K562 (cell line): ENCODE data around the gene KTI12. TPM values are rescaled to one million over a fixed set of nuclear protein-coding genes. Genes with fewer than 3 reads are reported as not detected.
A peak's percentile ranks its signal among the peaks of the same experiment; 100 is the strongest.

Experiments used
- ARHGAP35 ChIP-seq: fragments of 450-650 bp; IDR thresholded peaks from 2 replicates; pipeline ENCODE4 v1.6.1; 2018; ENCODE audit not compliant: partially characterized antibody
- CBX3 ChIP-seq, 2 experiments: IDR thresholded peaks; 1 replicate in 1 of 2; 2 replicates in 1 of 2; pipeline ENCODE4 v1.6.1; 2012; ENCODE audit warnings: inconsistent platforms in 2 of 2, low read length in 2 of 2, borderline replicate concordance in 1 of 2, control low read depth in 1 of 2
- HNRNPL ChIP-seq: fragments of 200-400 bp; formaldehyde crosslinking; IDR thresholded peaks from 2 replicates; pipeline ENCODE4 v1.6.1; 2017; ENCODE audit warnings: low read depth, mild to moderate bottlenecking, low read length
- IRF2 ChIP-seq: sonication (generic); formaldehyde crosslinking; IDR thresholded peaks from 2 replicates; pipeline ENCODE4 v1.8.1; 2022; ENCODE audit warnings: mild to moderate bottlenecking, missing genetic modification reagents
- JUND ChIP-seq, 2 experiments: IDR thresholded peaks; 2 replicates in 1 of 2; 3 replicates in 1 of 2; pipeline ENCODE4 v1.6.1; 2011; ENCODE audit warnings: borderline replicate concordance in 2 of 2, low read depth in 2 of 2, low read length in 2 of 2, improper control_type of control experiment in 1 of 2, missing biosample characterization in 1 of 2, missing genetic modification characterization in 1 of 2, missing genetic modification reagents in 1 of 2
- NCOA6 ChIP-seq: fragments of 450-650 bp; IDR thresholded peaks from 2 replicates; pipeline ENCODE4 v1.6.1; 2017; ENCODE audit warnings: mild to moderate bottlenecking
- NONO ChIP-seq, 2 experiments: fragments of 200-400 bp in 1 of 2; fragments of 450-650 bp in 1 of 2; formaldehyde crosslinking in 1 of 2; IDR thresholded peaks; 2 replicates each; pipeline ENCODE4 v1.6.1; 2017; ENCODE audit warnings: low read depth in 2 of 2, mild to moderate bottlenecking in 2 of 2, moderate library complexity in 2 of 2, low read length in 1 of 2
- NRF1 ChIP-seq, 2 experiments: fragments of 450-650 bp; IDR thresholded peaks in 1 of 2; conservative IDR thresholded peaks in 1 of 2; 2 replicates each; pipeline ENCODE4 v1.6.1; 2014; ENCODE audit warnings: mild to moderate bottlenecking in 2 of 2
- SLC30A9 ChIP-seq: fragments of 250-450 bp; sonication (Bioruptor Pico); IDR thresholded peaks from 2 replicates; pipeline ENCODE4 v1.8.0; 2022; ENCODE audit warnings: mild to moderate bottlenecking, moderate library complexity
- TEAD1 ChIP-seq, 2 experiments: fragments of 450-650 bp in 1 of 2; sonication (generic) in 1 of 2; formaldehyde crosslinking; IDR thresholded peaks; 2 replicates each; pipeline versions ENCODE4 v1.4.0 to v1.8.0; 2020 to 2022; ENCODE audit warnings: mild to moderate bottlenecking in 2 of 2, missing genetic modification reagents in 1 of 2
- ZNF212 ChIP-seq: fragments of 450-650 bp; formaldehyde crosslinking; IDR thresholded peaks from 2 replicates; pipeline ENCODE4 v1.4.0; 2020; ENCODE audit warnings: mild to moderate bottlenecking
- ZNF263 ChIP-seq: sonication (generic); formaldehyde crosslinking; IDR thresholded peaks from 2 replicates; pipeline ENCODE4 v1.8.0; 2022; ENCODE audit warnings: mild to moderate bottlenecking, missing genetic modification reagents, borderline replicate concordance
- ZNF354B ChIP-seq: fragments of 250-450 bp; sonication (Bioruptor Pico); IDR thresholded peaks from 2 replicates; pipeline ENCODE4 v1.4.0; 2020
- polyA plus RNA-seq, 8 experiments: library from polyadenylated mRNA; depleted of rRNA in 4 of 8; stranded (reverse) in 5 of 8; unstranded in 3 of 8; fragments of >200 nt; fragmentation: Nextera tagmentation in 2 of 8; fragmentation: Illumina TruSeq in 1 of 8; extraction: Ambion mirVana in 2 of 8; extraction: Trizol in 1 of 8; gene quantifications; 2 replicates each; pipeline versions ENCODE4 v1.2.1 to v1.2.3, GENCODE V29; 2011 to 2014; ENCODE audit warnings: inconsistent platforms in 1 of 8, missing spikeins in 1 of 8
- total RNA-seq, 7 experiments: library from RNA; depleted of rRNA in 6 of 7; stranded (reverse); fragments of >200 nt in 6 of 7; fragmentation: Illumina TruSeq in 2 of 7; extraction: Trizol in 2 of 7; gene quantifications; 2 replicates each; pipeline versions ENCODE4 v1.2.1 to v1.2.3, GENCODE V29; 2011 to 2021; ENCODE audit warnings: low replicate concordance in 1 of 7
- TF ChIP-seq, protein P1 (sequence below): fragments of 250-450 bp; sonication (Bioruptor Pico); IDR thresholded peaks from 2 replicates; pipeline ENCODE4 v1.5.0; 2020; ENCODE audit warnings: mild to moderate bottlenecking, borderline replicate concordance
- TF ChIP-seq, protein P2 (sequence below): fragments of 200-400 bp; formaldehyde crosslinking; IDR thresholded peaks from 2 replicates; pipeline ENCODE4 v1.6.1; 2017; ENCODE audit warnings: mild to moderate bottlenecking, low read depth, low read length, moderate library complexity
- TF ChIP-seq, protein P3 (sequence below): sonication (generic); formaldehyde crosslinking; IDR thresholded peaks from 2 replicates; pipeline ENCODE4 v1.8.1; 2023; ENCODE audit warnings: missing genetic modification reagents, mild to moderate bottlenecking, borderline replicate concordance
- TF ChIP-seq, protein P4 (sequence below): fragments of 450-650 bp; formaldehyde crosslinking; IDR thresholded peaks from 2 replicates; pipeline ENCODE4 v1.4.0; 2020; ENCODE audit warnings: mild to moderate bottlenecking, moderate library complexity

KTI12 gene
- total and polyA plus RNA-seq, 9 of the 15 experiments (the other 6 are each of a cell fraction or from before 2014, with no cell fraction given): 3.1 to 22.8 (median 11.6) TPM

DNA sequence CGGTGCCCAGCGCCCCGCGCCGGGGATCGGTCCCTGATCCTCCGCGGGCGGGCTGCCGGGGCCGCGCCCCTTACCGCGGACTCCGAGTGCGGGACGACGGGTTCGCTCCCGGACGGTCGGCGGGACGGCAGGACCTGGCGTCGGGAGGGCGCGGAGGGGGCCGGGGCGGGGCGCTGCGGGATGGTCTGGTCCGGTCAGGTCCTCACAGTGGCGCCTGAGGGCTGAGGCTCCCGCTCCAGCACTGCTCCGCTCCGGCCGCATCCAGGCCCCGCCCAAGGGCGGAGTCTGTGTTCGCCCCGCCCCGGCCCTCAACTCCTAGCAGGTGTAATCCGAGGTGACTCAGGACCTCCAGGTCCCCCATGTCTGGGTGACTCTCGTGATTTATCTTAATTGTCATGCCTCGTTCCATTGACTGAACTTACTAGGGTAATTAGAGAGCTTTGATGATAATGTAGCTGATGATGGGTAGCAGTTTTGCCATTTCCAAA is 43.1 kb downstream of the KTI12 start, which contains the start of gene RAB3B (continued):
- TF ChIP-seq TEAD1 (CRISPR knock-in tag; IDR thresholded peaks at IDR 0.05) (no peak), HNRNPL (no peak), ZNF354B (CRISPR knock-in tag) (no peak), SLC30A9 (CRISPR knock-in tag) (no peak), IRF2 (CRISPR knock-in tag) (no peak), NRF1 (conservative IDR thresholded peaks at IDR 0.05 in 1 of 2, IDR thresholded peaks at IDR 0.05 in 1 of 2) (peak; percentile 28 to 37; a peak in 3 of 4 replicates), NCOA6 (peak; percentile 61; the same call in 1 of the 2 replicates), CBX3 (IDR thresholded peaks at IDR 0.05; ENCODE audit: borderline replicate concordance in 1 of 2, low read length in 2 of 2) (no peak), JUND (IDR thresholded peaks at IDR 0.05; ENCODE audit: borderline replicate concordance, low read depth, low read length) (peak; percentile 34; the same call in 1 of the 2 replicates), JUND (tag; IDR thresholded peaks at IDR 0.05; ENCODE audit: borderline replicate concordance, low read depth, low read length) (no peak; the same call in 2 of the 3 replicates), ARHGAP35 (no peak), ZNF263 (CRISPR knock-in tag) (no peak), ZNF212 (CRISPR knock-in tag) (no peak), NONO (IDR thresholded peaks at IDR 0.05; ENCODE audit: low read depth in 2 of 2, low read length in 1 of 2) (peak in 1 of 2 experiments; percentile 49; a peak in 1 of 4 replicates)
- TF ChIP-seq, protein P1, sequence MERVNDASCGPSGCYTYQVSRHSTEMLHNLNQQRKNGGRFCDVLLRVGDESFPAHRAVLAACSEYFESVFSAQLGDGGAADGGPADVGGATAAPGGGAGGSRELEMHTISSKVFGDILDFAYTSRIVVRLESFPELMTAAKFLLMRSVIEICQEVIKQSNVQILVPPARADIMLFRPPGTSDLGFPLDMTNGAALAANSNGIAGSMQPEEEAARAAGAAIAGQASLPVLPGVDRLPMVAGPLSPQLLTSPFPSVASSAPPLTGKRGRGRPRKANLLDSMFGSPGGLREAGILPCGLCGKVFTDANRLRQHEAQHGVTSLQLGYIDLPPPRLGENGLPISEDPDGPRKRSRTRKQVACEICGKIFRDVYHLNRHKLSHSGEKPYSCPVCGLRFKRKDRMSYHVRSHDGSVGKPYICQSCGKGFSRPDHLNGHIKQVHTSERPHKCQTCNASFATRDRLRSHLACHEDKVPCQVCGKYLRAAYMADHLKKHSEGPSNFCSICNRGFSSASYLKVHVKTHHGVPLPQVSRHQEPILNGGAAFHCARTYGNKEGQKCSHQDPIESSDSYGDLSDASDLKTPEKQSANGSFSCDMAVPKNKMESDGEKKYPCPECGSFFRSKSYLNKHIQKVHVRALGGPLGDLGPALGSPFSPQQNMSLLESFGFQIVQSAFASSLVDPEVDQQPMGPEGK (CRISPR knock-in tag): no peak
- TF ChIP-seq, protein P2, sequence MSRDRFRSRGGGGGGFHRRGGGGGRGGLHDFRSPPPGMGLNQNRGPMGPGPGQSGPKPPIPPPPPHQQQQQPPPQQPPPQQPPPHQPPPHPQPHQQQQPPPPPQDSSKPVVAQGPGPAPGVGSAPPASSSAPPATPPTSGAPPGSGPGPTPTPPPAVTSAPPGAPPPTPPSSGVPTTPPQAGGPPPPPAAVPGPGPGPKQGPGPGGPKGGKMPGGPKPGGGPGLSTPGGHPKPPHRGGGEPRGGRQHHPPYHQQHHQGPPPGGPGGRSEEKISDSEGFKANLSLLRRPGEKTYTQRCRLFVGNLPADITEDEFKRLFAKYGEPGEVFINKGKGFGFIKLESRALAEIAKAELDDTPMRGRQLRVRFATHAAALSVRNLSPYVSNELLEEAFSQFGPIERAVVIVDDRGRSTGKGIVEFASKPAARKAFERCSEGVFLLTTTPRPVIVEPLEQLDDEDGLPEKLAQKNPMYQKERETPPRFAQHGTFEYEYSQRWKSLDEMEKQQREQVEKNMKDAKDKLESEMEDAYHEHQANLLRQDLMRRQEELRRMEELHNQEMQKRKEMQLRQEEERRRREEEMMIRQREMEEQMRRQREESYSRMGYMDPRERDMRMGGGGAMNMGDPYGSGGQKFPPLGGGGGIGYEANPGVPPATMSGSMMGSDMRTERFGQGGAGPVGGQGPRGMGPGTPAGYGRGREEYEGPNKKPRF: no peak
- TF ChIP-seq, protein P3, sequence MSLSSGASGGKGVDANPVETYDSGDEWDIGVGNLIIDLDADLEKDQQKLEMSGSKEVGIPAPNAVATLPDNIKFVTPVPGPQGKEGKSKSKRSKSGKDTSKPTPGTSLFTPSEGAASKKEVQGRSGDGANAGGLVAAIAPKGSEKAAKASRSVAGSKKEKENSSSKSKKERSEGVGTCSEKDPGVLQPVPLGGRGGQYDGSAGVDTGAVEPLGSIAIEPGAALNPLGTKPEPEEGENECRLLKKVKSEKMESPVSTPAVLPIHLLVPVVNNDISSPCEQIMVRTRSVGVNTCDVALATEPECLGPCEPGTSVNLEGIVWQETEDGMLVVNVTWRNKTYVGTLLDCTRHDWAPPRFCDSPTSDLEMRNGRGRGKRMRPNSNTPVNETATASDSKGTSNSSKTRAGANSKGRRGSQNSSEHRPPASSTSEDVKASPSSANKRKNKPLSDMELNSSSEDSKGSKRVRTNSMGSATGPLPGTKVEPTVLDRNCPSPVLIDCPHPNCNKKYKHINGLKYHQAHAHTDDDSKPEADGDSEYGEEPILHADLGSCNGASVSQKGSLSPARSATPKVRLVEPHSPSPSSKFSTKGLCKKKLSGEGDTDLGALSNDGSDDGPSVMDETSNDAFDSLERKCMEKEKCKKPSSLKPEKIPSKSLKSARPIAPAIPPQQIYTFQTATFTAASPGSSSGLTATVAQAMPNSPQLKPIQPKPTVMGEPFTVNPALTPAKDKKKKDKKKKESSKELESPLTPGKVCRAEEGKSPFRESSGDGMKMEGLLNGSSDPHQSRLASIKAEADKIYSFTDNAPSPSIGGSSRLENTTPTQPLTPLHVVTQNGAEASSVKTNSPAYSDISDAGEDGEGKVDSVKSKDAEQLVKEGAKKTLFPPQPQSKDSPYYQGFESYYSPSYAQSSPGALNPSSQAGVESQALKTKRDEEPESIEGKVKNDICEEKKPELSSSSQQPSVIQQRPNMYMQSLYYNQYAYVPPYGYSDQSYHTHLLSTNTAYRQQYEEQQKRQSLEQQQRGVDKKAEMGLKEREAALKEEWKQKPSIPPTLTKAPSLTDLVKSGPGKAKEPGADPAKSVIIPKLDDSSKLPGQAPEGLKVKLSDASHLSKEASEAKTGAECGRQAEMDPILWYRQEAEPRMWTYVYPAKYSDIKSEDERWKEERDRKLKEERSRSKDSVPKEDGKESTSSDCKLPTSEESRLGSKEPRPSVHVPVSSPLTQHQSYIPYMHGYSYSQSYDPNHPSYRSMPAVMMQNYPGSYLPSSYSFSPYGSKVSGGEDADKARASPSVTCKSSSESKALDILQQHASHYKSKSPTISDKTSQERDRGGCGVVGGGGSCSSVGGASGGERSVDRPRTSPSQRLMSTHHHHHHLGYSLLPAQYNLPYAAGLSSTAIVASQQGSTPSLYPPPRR: no peak
- TF ChIP-seq, protein P4, sequence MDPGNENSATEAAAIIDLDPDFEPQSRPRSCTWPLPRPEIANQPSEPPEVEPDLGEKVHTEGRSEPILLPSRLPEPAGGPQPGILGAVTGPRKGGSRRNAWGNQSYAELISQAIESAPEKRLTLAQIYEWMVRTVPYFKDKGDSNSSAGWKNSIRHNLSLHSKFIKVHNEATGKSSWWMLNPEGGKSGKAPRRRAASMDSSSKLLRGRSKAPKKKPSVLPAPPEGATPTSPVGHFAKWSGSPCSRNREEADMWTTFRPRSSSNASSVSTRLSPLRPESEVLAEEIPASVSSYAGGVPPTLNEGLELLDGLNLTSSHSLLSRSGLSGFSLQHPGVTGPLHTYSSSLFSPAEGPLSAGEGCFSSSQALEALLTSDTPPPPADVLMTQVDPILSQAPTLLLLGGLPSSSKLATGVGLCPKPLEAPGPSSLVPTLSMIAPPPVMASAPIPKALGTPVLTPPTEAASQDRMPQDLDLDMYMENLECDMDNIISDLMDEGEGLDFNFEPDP (CRISPR knock-in tag): no peak
